Activated T-helper 17 cell treated with anti-CD3 and anti-CD28 coated beads, Interleukin-2, amount 50 U/mL, for 72 hours (primary cell): ENCODE data around the gene COQ8A. TPM values are rescaled to one million over a fixed set of nuclear protein-coding genes. Genes with fewer than 3 reads are reported as not detected.
"Not testable (repeated sequence)": the region's sequence is repeated elsewhere in the genome, so short reads cannot be mapped to it uniquely, and the experiment has no call there.

Experiments
- ATAC-seq: fragments of 150-1000 bp; cut with Tn5 transposase; replicated peaks from 2 replicates; pipeline ENCODE4 v1.10.0; 2021; ENCODE audit warnings: mild to moderate bottlenecking, moderate library complexity
- H3K27ac Mint-ChIP-seq: one replicate; pipeline ENCODE4 v1.8.0; 2022; ENCODE audit warnings: mixed read lengths
- H3K27me3 Mint-ChIP-seq: one replicate; pipeline ENCODE4 v1.8.0; 2022; ENCODE audit warnings: mixed read lengths
- H3K36me3 Mint-ChIP-seq: one replicate; pipeline ENCODE4 v1.8.0; 2022; ENCODE audit warnings: low read depth, mild to moderate bottlenecking, mixed read lengths
- H3K4me1 Mint-ChIP-seq: one replicate; pipeline ENCODE4 v1.8.0; 2022; ENCODE audit warnings: mixed read lengths
- H3K4me3 Mint-ChIP-seq: one replicate; pipeline ENCODE4 v1.8.0; 2022; ENCODE audit warnings: mild to moderate bottlenecking, mixed read lengths
- H3K9me3 Mint-ChIP-seq: one replicate; pipeline ENCODE4 v1.8.0; 2022; ENCODE audit warnings: mixed read lengths
- total RNA-seq, 2 donors: library from RNA; stranded (reverse); gene quantifications; one replicate each; pipeline ENCODE4 v1.2.3, GENCODE V29; 2022

Gene COQ8A
- total RNA-seq, 2 donors from 2014 or later = 28.8 to 43.1 TPM

DNA sequence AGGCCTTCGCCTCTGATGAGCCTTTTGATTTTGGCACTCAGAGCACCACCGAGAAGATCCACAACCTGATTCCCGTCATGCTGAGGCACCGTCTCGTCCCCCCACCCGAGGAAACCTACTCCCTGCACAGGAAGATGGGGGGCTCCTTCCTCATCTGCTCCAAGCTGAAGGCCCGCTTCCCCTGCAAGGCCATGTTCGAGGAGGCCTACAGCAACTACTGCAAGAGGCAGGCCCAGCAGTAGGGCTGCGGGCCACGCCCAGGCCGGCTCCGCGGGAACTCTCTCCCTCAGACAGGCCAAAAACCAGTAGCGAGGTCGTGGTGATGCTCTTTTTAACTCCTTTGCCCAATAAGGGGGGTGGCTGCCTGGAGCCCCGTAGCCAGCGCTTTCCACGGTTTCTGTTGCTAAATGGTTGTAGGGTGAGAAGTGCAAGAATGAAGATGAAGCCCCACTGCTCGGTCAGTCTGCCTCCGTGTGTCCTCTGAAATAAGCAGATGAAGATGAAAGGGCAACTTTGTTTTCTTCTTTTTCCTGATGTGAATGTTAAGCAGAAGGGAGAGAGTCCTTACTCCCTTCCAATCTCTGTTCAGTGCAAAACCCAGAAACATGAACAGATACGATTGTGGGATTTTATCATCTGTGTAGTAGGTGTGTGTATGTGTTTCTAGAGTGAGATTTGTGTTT is 46.5 kb downstream of the COQ8A start:
- peaks cover 18% of the 10 kb centered on the region for H3K4me1 Mint-ChIP-seq
- H3K36me3 Mint-ChIP-seq = peaks cover 26% of the 10 kb centered on the region
- ATAC-seq = no peak
- no peak overlapping the region for H3K4me3 Mint-ChIP-seq
- H3K27me3 Mint-ChIP-seq = no peaks in the 10 kb centered on the region
- H3K27ac Mint-ChIP-seq = no peak overlapping the region
- no peaks in the 10 kb centered on the region for H3K9me3 Mint-ChIP-seq

DNA sequence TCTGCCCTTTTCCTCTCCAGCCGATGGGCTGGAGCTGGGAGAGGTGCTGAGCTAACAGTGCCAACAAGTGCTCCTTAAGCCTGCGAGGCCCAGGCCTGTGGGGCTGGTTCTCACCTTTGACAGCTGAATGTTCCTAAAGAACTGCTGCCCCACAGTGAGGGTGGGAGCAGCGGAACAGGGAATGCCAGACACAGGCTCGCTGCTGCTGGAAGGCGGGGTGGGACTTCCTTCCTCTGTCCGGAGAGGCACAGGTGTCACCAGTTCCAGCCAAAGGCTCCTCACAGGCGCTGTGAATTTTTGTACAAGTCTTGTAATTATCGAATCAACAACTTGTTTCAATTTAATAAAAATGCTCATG is 47.1 kb downstream of the COQ8A start:
- H3K27ac Mint-ChIP-seq = no peak overlapping the region
- H3K9me3 Mint-ChIP-seq = no peaks in the 10 kb centered on the region
- H3K4me3 Mint-ChIP-seq = no peak overlapping the region
- H3K27me3 Mint-ChIP-seq = no peaks in the 10 kb centered on the region
- H3K36me3 Mint-ChIP-seq = peaks cover 26% of the 10 kb centered on the region
- H3K4me1 Mint-ChIP-seq = peaks cover 18% of the 10 kb centered on the region
- ATAC-seq = no peak

DNA sequence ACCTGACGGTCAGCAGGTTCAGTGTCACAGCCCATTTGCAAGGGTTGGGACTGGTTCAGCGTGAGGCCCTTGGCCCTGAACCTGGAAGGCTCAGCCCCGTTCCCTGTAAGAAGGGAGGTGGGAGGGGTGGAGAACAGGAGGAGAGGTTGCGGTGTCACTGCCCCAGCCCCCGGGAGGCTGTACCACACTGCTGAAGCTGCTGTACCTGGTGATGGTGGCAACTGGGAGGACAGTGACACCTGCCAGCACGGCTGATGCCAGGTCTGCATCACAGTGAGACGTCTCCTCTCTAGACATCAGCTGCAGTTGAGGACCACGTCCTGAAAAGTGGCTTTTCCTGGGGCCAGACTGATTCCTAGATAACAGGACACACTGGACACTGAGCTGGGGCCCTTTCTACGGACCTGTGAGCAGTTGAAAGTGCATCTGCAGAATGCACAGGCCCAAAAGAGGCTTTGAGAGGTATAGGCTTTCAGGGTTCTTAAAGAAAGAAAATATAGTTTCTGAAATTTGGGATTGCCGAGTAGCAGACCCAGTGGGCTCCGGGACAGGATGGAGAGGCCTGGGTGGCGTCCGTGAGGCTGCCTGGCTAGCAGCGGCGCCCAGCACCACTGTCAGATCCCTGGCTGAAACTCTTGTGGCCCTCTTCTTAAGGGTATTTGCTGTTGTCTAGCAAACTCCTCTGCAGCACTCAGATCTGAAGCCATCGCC is 47.7 kb downstream of the COQ8A start:
- no peak for ATAC-seq
- H3K36me3 Mint-ChIP-seq = peaks cover 26% of the 10 kb centered on the region
- no peak overlapping the region for H3K4me3 Mint-ChIP-seq
- no peaks in the 10 kb centered on the region for H3K27me3 Mint-ChIP-seq
- no peaks in the 10 kb centered on the region for H3K9me3 Mint-ChIP-seq
- H3K27ac Mint-ChIP-seq = peak overlapping the region; percentile 42
- H3K4me1 Mint-ChIP-seq = peaks cover 18% of the 10 kb centered on the region

DNA sequence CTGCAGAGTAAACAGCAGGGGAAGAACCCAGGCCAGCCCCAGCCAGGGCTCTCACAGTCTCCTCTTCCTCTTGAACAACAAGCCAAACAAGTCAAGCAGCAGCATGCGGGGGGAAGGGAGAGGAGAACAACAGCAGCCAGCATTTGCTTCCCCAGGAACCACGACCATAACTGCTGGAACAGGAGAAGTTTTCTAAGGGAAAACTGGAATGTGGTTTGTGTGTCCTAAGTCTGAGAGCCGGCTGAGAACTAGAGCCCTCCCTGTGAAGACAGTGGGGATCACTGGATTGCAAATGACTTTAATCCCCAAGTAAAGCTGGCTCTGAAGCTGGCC is 48.2 kb downstream of the COQ8A start:
- no peaks in the 10 kb centered on the region for H3K27me3 Mint-ChIP-seq
- H3K4me1 Mint-ChIP-seq = peaks cover 18% of the 10 kb centered on the region
- H3K27ac Mint-ChIP-seq = peak overlapping the region; percentile 42
- H3K9me3 Mint-ChIP-seq = no peaks in the 10 kb centered on the region
- peaks cover 21% of the 10 kb centered on the region for H3K36me3 Mint-ChIP-seq
- ATAC-seq = no peak
- no peak overlapping the region for H3K4me3 Mint-ChIP-seq

DNA sequence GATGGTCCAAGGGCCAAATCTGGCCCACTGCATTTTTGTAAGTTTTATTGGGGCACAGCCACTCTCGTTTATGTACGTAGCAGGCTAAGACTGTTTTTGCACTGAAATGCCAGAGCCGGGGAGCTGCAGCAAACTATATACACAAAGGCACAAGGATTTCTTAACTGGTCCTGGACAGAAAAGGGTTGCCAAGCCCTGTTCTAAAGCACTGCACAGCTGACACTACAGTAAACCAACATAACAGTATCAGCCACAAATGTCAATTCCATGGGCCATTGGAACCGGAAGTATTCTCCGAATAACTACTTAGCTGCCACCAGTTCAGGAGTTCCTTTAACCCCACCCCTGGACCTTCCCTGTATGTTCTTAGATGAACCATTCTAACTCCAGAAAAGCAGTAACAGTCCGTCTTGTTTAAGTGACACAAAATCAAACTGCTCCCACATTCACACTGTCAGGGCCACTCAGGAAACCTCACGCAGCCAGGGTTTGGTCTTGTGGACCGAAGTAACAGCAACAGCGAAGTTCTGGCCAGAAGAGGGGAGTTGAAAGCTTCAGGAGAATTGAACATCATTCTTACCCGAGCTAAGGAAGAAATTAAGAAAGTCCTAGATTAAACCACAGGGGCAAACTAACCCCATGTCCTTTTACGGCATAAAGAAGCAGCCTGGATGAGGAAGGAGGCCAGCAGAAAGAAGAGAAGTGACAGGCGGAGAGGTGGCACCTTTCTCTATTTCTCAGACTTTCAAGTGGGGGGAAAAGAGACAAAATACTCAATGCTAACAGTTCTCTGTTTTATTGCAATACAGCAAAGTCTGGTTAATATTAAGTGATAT is 49.2 kb downstream of the COQ8A start:
- peak overlapping the region; percentile 42 for H3K27ac Mint-ChIP-seq
- ATAC-seq = no peak
- H3K9me3 Mint-ChIP-seq = no peaks in the 10 kb centered on the region
- peaks cover 21% of the 10 kb centered on the region for H3K36me3 Mint-ChIP-seq
- H3K27me3 Mint-ChIP-seq = no peaks in the 10 kb centered on the region
- H3K4me1 Mint-ChIP-seq = peaks cover 18% of the 10 kb centered on the region
- H3K4me3 Mint-ChIP-seq = peak overlapping the region; percentile 62

DNA sequence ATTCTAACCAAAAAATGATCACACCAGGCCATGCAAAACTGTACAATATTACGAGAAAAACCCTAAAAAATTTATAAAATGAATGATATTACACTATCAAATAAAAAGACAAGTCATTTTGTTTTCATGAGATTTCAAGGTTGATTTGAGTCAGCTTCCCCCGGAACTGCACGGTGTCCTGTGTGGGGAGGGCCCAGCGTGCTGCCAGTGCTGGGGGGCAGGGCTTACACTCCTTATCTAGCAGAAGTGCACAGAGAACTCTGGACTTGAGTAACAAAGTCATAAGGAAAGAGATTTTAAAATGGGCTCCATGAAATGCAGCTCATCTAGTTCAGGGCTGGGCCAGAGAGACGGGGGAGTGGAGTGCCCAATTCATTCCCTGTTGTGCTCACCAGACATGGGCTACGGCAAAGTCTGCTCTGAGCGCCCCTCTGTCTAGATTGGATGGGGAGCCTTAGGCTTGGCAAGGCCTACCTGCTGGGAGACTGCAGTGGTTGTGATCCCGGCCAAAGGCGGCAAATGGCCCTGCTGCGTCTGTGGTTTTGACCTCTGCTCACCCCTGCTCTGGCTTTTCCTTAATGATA is 50.1 kb downstream of the COQ8A start:
- H3K4me1 Mint-ChIP-seq = peaks cover 18% of the 10 kb centered on the region
- peak overlapping the region; percentile 42 for H3K27ac Mint-ChIP-seq
- H3K9me3 Mint-ChIP-seq = no peaks in the 10 kb centered on the region
- H3K27me3 Mint-ChIP-seq = no peaks in the 10 kb centered on the region
- peak; percentile 98 for ATAC-seq
- peaks cover 21% of the 10 kb centered on the region for H3K36me3 Mint-ChIP-seq
- H3K4me3 Mint-ChIP-seq = peak overlapping the region; percentile 62

DNA sequence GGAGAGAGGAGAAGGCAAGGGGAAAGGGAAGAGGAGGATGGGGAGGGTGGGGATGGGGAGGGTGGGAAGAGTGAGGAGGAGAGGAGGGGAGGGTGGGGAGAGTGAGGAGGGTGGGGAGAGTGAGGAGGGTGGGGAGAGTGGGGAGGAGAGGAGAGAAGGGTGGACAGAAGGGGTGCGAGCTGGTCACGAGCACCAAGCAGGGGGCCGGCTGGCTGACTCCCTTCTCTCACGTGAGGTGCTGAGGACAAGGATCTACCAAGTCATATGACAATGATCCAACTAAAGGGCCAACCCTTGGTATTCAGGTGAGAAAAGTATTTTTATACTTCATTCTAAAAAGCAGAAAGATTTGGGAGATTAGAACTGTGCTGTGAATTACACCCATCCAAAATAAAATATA is 51.8 kb downstream of the COQ8A start:
- peaks cover 18% of the 10 kb centered on the region for H3K4me1 Mint-ChIP-seq
- no peak overlapping the region for H3K27ac Mint-ChIP-seq
- no peaks in the 10 kb centered on the region for H3K9me3 Mint-ChIP-seq
- no peak overlapping the region for H3K4me3 Mint-ChIP-seq
- H3K27me3 Mint-ChIP-seq = no peaks in the 10 kb centered on the region
- H3K36me3 Mint-ChIP-seq = peaks cover 8% of the 10 kb centered on the region
- ATAC-seq = no peak

DNA sequence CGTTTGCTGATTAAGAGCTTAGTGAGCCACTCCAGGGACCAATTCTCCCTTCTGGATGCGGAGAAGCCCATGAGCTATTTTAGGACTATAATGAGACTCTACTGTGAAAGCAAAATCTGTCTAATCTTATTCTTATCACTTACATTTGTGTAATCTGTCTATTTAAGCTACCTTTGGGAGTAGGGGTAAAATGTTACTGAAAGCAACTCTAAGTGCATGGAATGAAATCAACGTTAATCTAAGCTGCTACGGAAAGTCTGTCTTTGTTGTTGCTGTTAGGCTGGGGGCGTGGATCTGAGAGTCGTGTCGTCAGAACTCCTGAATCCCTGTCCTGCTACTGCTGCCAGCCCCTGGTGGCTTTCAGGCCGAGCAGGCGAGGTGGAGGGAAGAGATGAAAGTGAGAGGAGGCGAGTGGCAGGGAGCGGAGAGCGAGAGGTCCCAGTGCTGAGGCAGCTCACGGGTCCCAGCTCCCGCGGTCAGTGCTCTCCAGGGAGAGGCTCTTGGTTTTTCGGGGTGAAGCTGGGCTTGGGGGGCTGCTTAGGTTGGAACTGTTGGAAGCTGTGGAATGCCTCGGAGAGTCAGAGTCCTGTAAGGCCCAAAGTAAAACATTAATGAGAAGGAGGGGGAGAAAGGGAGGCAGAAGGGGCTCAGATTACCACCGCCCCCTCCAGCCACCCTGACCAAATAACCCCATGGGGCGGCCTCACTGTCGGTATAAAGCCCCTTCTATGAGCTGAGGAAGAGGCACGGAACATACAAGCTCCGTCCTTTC is 53.9 kb downstream of the COQ8A start:
- H3K9me3 Mint-ChIP-seq = no peaks in the 10 kb centered on the region
- H3K27me3 Mint-ChIP-seq = peaks cover 3% of the 10 kb centered on the region
- H3K4me3 Mint-ChIP-seq = no peak overlapping the region
- ATAC-seq = no peak
- no peaks in the 10 kb centered on the region for H3K36me3 Mint-ChIP-seq
- H3K27ac Mint-ChIP-seq = no peak overlapping the region
- H3K4me1 Mint-ChIP-seq = peaks cover 16% of the 10 kb centered on the region

DNA sequence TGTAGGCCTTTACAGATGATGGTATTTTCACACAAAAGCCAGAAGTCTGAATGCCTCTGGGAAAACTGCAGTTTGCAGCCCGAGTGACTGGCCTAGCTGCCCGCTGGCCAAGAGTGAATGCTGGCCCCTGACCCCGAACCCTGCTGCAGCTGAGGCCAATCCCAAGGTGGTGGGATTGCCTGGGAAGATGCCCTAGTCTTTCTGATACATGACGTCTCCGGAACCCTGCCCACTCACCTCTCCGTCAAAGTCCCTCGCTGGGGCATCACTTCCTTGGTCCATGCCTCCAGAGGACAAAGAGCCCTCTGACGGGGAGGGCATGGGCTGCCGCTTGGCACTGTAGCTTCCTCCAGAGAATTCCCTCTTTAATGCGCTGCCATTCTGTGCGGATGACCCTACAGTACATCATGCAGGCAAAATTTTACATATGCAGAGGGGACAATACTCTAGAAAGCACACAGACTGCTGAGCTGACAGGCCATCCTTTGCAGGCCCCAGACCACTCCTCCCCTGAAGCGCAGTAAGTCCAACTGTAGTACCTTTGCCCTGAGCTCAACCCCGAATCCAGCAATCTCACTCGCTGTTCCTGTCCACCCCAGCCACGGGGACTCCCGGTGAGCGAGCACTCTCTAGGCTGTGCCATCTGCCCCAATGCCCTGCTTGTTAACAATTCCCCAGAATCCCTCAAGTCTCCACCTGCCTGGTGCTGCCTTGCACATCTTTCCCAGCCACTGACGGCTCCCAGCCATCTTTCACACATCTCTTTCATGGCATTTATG is 54.7 kb downstream of the COQ8A start:
- Mint-ChIP-seq H3K36me3 (no peaks in the 10 kb centered on the region), H3K27ac (peak overlapping the region; percentile 20), H3K9me3 (no peaks in the 10 kb centered on the region), H3K4me3 (no peak overlapping the region), H3K27me3 (peaks cover 3% of the 10 kb centered on the region), H3K4me1 (peaks cover 8% of the 10 kb centered on the region)
- no peak for ATAC-seq

DNA sequence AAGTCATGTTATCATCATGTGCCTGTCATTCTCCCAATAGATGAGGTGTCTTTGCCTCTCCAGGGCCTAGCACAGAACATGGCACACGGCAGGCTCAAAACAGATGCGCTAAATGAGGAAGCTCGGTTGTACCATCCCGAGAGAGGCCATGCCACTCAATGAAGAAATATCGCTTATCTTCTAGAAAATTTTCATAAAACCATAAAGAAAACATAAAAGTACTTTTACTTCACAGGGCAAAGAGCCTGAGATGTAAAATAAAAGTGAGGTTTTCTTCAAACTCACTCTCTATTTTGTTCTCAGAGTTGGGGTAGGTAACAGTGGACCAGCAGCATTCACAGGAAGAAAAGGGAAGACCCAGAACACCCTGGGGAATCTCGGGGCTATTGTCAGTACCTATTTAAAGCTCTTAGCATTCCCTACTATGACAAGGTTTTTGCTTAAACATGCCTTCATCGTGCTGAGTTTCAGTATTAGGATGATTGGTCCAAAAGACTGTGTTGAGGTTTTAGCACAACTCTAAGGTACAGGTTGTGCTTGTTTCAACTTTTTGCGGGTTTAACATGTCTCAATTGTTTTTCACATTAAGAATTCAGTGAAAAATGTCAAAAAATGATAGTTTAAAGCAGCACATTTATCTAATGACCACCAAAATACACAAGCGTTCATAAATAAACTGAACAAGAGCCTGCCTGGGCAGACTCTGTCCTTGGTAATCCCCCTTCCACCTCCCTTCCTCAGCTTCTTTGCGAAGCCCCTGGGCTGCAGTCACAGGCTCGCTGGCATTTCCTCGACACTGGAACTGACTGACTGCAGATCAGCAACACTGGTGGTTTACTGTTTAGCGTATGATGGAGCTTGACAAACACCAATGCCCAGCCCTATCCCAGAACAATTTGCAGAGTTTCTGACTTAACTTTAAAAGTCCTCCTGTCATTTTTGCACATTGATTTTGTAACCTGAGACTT is 55.6 kb downstream of the COQ8A start:
- peaks cover 3% of the 10 kb centered on the region for H3K27me3 Mint-ChIP-seq
- H3K4me1 Mint-ChIP-seq = peaks cover 1% of the 10 kb centered on the region
- ATAC-seq = peak; percentile 93
- H3K4me3 Mint-ChIP-seq = no peak overlapping the region
- peak overlapping the region; percentile 20 for H3K27ac Mint-ChIP-seq
- no peaks in the 10 kb centered on the region for H3K36me3 Mint-ChIP-seq
- H3K9me3 Mint-ChIP-seq = no peaks in the 10 kb centered on the region

DNA sequence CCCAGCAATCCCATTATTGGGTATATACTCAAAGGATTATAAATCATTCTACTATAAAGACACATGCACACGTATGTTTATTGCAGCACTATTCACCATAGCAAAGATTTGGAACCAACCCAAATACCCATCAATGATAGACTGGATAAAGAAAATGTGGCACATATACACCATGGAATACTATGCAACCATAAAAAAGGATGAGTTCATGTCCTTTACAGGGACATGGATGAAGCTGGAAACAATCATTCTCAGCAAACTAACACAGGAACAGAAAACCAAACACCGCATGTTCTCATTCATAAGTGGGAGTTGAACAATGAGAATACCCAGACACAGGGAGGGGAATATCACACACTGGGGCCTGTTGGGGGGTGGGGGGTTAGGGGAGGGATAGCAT is 59.5 kb downstream of the COQ8A start:
- not testable (repeated sequence) for H3K27ac Mint-ChIP-seq, H3K4me1 Mint-ChIP-seq, H3K36me3 Mint-ChIP-seq, H3K27me3 Mint-ChIP-seq, ATAC-seq, H3K9me3 Mint-ChIP-seq, H3K4me3 Mint-ChIP-seq

DNA sequence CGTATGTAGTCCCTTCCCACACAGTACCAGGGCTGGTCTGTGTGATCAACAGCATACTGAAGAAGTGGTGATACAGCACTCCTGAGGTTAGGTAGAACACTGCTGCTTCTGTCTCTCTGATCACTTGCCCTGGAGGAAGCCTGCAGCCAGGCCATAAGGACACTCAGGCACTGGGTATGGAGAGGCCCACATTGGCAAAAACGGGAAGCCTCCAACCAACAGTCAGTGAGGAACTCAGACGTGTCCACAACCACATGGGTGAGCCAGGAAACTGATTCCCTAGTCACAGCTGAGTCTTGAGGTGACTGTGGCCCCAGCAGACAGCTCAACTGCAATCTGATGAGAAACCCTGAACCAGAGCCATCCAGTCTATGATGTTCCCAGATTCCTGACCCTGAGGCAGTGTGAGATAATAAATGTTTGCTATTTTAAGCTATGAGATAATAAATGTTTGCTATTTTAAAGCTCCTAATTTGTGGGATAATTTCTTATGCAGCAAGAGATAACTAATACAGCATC is 62.5 kb downstream of the COQ8A start:
- Mint-ChIP-seq H3K27me3 (peaks cover 2% of the 10 kb centered on the region), H3K4me1 (no peaks in the 10 kb centered on the region), H3K9me3 (no peaks in the 10 kb centered on the region), H3K4me3 (no peak overlapping the region), H3K27ac (no peak overlapping the region), H3K36me3 (no peaks in the 10 kb centered on the region)
- no peak for ATAC-seq
